ENCODE measurements around the gene EPRS1. TPM values are rescaled to one million over a fixed set of nuclear protein-coding genes. Genes with fewer than 3 reads are reported as not detected.
"Not testable (repeated sequence)": the region's sequence is repeated elsewhere in the genome, so short reads cannot be mapped to it uniquely, and the experiment has no call there.

The EPRS1 gene
- total RNA-seq, 1 experiment from 2014 or later = 123 TPM

DNA sequence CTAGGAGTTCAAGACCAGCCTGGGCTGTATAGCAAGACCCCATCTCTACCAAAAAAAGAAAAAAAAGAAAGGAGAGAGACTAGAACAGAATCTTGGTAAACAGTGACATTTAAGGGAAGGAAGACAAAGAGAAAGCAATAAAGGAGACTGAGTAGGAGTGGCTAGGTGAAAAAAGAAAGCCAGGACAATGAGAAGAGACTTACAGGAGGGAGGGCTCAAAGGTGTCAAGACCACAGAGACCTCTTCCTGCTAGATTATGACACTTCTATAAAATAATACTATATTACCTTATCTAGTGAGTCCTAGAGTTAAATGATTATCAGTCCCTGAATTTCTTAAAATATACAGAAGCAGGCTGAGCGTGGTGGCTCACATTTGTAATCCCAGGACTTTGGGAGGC lies 10.1 kb upstream of the EPRS1 start:
- Histone ChIP-seq H3K27me3 (no peaks in the 10 kb centered on the region), H3K9me3 (replicated peaks) (no peaks in the 10 kb centered on the region), H3K4me1 (no peaks in the 10 kb centered on the region), H3K27ac (no peak overlapping the region), H3K36me3 (peaks cover 22% of the 10 kb centered on the region; the same call in 1 of the 2 replicates), H3K4me3 (no peak overlapping the region)
- no peak for DNase-seq

DNA sequence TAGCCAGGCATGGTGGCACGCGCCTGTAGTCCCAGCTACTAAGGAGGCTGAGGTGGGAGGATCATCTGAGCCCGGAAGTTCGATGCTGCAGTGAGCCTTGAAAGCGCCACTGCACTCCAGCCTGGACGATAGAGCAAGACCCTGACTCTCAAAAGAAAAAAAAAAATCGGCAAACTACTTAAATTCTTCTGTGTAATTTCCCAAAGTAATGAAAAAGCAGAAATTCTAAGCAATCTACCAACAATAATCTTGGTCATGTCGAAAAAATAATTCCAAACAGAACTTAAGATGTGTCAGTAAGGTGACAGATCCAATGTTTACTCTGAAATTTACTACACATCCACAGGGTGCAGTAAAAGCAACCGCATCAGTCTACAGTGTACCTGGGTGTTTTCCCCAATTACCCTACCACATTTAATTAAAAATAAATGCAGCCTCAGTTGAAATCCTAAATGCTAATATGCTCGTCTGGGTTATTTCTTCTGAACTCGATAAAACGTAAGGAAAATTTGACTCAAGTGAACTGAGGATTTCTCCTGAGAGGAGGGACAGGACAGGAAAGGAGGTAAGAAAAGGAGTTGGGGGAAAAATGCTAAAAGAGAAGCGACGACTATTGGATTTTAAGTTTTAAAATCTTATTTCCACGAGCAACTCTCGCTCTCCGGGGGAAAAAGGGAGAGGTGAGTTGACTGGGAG lies 801 bp downstream of the EPRS1 start:
- peak overlapping the region; percentile 19 for H3K27ac ChIP-seq
- no peaks in the 10 kb centered on the region for H3K4me1 ChIP-seq
- H3K27me3 ChIP-seq = no peaks in the 10 kb centered on the region
- DNase-seq = no peak
- H3K4me3 ChIP-seq = peak overlapping the region; percentile 74
- H3K9me3 ChIP-seq (replicated peaks) = no peaks in the 10 kb centered on the region
- H3K36me3 ChIP-seq = no peaks in the 10 kb centered on the region; the same call in 1 of the 2 replicates

DNA sequence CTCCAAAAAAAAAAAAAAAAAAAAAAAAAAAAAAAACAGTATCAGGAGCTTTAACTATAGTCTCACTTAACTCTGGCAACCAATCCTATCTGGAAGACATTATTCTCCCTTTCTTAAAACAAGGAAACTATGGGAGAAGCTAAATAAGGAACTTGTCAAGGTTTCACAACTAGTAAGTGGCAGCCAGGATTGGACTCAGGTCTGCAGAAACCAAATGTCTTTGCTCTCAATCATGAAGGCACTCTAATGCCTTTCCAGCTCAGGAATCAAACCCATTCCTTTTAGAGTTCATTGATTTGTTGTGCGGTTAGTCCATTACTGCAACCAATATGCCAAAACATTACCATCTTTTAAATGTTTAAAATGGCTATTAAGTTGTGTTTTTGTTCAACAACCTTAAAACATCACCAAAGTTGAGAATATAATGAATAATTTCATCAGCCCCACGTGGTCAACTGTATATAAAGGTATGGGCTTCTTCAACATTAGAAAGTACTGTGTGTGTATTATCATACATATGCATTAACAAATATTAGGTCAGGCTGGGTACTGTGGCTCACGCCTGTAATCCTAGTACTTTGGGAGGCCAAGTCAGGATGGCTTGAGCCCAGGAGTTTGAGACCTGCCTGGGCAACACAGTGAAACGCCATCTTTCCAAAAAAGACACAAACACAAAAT lies 1.5 kb downstream of the EPRS1 start:
- DNase-seq = no peak
- peaks cover 6% of the 10 kb centered on the region; the same call in 1 of the 2 replicates for H3K36me3 ChIP-seq
- no peak overlapping the region for H3K4me3 ChIP-seq
- H3K27me3 ChIP-seq = no peaks in the 10 kb centered on the region
- H3K27ac ChIP-seq = no peak overlapping the region
- H3K4me1 ChIP-seq = no peaks in the 10 kb centered on the region
- H3K9me3 ChIP-seq (replicated peaks) = no peaks in the 10 kb centered on the region

DNA sequence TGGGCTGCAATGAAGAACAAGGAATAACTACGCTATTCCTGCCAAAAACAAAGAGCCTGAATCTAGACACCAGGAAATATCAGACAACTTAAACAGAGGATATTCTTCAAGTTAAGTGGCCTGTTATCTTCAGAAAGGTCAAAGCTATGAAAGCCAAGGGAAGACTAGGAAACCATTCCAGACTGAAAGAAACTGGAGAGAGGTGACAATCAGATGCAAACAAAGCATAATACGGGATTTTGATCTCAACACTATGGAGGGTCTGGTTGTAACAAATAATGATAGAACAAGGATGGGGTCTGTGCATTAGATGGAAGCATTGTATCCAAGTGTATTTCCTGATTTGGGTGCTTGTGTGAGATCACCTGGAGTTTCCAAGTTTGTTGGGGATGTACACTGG lies 2.7 kb downstream of the EPRS1 start:
- H3K27ac ChIP-seq = no peak overlapping the region
- H3K4me3 ChIP-seq = no peak overlapping the region
- peaks cover 17% of the 10 kb centered on the region for H3K36me3 ChIP-seq
- H3K4me1 ChIP-seq = no peaks in the 10 kb centered on the region
- no peaks in the 10 kb centered on the region for H3K27me3 ChIP-seq
- no peaks in the 10 kb centered on the region for H3K9me3 ChIP-seq (replicated peaks)
- no peak for DNase-seq

DNA sequence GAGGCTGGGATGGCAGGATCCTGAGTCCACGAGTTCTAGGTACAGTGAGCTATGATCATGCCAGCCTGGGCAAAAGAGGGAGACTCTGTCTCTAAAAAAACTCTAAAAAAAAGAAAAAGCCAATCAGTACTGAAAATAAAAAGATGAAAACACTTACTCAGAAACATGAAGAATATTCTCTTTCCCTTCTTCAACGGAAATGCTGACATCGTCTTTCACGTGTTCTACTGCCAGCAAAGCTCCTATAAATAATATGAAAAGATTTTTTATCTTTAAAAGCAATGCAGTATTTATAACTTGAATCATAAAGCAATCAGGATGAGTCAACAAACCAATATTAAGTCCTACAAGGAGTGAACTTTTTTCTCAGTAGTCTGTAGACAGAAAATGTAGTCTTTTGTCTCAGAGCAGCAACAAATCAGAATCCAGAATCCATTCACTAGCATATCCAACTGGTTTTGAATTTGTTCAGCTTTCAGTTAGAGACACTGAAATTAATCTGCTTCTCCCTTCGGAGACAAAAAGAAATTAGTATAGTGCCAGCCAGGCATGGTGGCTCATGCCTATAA lies 6.2 kb downstream of the EPRS1 start:
- no peaks in the 10 kb centered on the region for H3K9me3 ChIP-seq (replicated peaks)
- peaks cover 26% of the 10 kb centered on the region for H3K36me3 ChIP-seq
- H3K27me3 ChIP-seq = no peaks in the 10 kb centered on the region
- H3K4me1 ChIP-seq = no peaks in the 10 kb centered on the region
- no peak for DNase-seq
- H3K27ac ChIP-seq = no peak overlapping the region
- H3K4me3 ChIP-seq = no peak overlapping the region

DNA sequence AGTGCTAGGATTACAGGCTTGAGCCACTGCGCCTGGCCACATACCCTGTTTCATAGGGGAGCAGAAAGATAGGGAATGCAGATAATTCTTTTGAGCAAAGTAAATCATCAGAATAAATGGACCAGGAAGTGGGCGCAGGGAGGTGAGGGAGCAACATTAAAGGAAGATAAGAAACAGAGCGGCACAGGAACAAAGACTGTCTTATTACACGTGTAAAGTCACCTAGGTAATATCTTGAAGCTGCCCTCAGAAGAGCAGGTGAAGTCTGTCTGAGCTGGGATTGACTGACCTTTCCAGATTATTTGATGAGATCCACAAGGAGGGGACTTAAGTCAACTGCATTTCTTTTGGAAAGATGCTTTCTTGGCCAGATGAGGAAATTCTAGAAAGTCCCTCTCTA lies 7.7 kb downstream of the EPRS1 start:
- Histone ChIP-seq H3K4me3 (no peak overlapping the region), H3K9me3 (replicated peaks) (no peaks in the 10 kb centered on the region), H3K36me3 (peaks cover 32% of the 10 kb centered on the region), H3K27me3 (no peaks in the 10 kb centered on the region), H3K27ac (no peak overlapping the region), H3K4me1 (no peaks in the 10 kb centered on the region)
- no peak for DNase-seq

DNA sequence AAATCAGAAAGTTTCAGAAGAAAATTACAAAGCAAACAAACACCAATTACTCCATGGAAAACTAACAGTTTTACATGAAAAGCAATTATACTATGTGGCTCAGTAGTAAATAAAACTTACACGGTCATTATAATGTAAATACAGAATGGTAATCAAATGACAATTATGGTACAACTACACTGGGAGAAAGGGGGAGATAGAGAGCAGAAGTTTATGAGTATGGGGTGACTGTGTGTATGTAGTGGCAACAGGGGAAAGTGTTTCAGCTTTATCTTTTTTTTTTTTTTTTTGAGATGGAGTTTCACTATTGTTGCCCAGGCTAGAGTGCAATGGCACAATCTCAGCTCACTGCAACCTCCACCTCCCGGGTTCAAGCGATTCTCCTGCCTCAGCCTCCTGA lies 8.5 kb downstream of the EPRS1 start:
- DNase-seq; H3K9me3 ChIP-seq (replicated peaks); H3K4me1 ChIP-seq; H3K27me3 ChIP-seq; H3K4me3 ChIP-seq; H3K27ac ChIP-seq: not testable (repeated sequence)
- peaks cover 38% of the 10 kb centered on the region for H3K36me3 ChIP-seq

DNA sequence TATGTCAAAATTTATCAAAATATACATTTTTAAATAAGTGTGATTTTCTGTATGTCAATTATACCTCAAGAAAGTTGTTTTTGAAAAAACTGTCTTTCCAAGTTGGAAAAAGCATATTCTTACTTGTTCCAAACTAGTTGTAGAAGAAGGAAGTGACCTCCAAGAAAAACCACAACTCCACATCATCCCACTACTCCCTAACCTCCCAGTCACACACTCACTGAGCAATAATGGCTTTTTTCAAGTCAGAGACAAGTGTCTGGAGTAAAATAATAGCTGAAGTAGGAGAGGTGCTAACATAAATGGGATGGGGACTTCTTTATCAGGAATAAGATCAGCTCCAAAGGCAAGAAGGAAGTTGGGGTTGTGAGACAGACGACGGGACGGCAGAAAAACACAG lies 13.4 kb downstream of the EPRS1 start:
- H3K27ac ChIP-seq = no peak overlapping the region

DNA sequence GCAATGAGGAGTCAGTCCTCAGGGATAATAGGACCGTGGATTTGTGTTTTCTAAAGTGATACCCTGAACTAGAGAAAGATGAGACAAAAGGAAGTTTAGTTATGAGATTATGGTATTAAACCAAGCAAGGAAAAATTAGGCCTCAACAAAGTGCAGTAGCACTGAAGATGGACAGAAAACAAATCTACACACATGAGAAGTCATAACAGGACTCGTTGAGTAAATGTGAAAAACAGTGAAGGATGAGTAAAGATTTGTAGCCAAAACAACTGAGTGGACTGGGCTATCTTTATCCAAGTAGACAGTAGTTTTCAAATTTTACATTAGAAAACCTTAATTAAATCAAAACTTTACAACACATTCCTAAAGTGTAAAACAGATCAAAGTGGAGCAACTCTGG lies 15.0 kb downstream of the EPRS1 start:
- H3K4me1 ChIP-seq = no peaks in the 10 kb centered on the region
- DNase-seq = no peak
- H3K27me3 ChIP-seq = no peaks in the 10 kb centered on the region
- no peaks in the 10 kb centered on the region for H3K9me3 ChIP-seq (replicated peaks)
- H3K36me3 ChIP-seq = peaks cover 51% of the 10 kb centered on the region
- H3K27ac ChIP-seq = no peak overlapping the region
- no peak overlapping the region for H3K4me3 ChIP-seq

More for the DNA sequence above, 13.4 kb downstream of the EPRS1 start:
- no peak for DNase-seq
- Histone ChIP-seq H3K36me3 (peaks cover 52% of the 10 kb centered on the region), H3K4me3 (no peak overlapping the region), H3K27me3 (no peaks in the 10 kb centered on the region), H3K9me3 (replicated peaks) (no peaks in the 10 kb centered on the region), H3K4me1 (no peaks in the 10 kb centered on the region)

DNA sequence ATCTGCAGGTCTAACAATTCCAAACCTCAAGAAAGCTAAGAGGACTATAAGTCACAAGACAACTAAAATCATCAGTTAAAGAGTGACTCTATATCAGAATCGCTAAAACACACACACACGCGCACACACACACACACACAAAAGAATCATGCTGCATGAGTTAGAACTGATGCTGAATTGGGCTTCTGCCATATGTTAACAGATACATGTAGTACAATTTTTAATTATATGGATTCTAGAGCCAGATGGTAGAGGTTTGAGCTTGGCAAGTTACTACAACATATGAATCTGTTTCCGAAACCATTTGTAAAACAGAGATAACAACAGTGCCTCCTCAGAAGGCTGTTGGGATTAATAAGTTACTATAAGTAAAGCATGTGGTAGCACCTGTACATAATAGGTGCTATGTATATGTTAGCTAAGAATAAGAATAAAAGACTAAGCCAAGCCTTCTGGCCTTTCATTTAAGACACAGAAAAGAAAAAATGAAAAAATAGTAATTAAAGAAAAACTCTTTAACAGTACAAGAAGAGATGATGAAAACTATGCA lies 17.9 kb downstream of the EPRS1 start:
- Histone ChIP-seq H3K9me3 (replicated peaks) (no peaks in the 10 kb centered on the region), H3K36me3 (peaks cover 53% of the 10 kb centered on the region), H3K4me3 (no peak overlapping the region), H3K27me3 (no peaks in the 10 kb centered on the region), H3K27ac (no peak overlapping the region), H3K4me1 (no peaks in the 10 kb centered on the region)
- no peak for DNase-seq

DNA sequence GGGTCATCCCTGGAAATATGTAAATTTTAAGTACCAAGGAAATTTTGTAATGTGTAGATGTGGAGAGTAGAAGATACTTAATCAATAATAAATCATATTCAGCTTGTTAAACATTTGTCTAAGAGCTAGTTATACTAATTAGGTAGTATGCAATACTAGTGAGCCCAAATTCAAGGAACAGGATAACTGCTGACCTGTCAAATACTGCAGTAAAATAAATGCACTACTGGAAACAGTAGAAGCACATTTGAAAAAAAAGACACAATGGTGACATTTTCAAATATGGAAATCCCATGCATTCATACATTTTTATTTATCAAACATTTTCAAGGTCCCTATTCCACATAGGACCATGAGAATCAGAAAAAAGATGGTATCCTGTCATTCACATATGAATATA lies 27.2 kb downstream of the EPRS1 start:
- DNase-seq = no peak
- Histone ChIP-seq H3K27ac (no peak overlapping the region), H3K36me3 (peaks cover 46% of the 10 kb centered on the region), H3K4me3 (no peak overlapping the region), H3K9me3 (replicated peaks) (no peaks in the 10 kb centered on the region), H3K4me1 (no peaks in the 10 kb centered on the region), H3K27me3 (no peaks in the 10 kb centered on the region)

DNA sequence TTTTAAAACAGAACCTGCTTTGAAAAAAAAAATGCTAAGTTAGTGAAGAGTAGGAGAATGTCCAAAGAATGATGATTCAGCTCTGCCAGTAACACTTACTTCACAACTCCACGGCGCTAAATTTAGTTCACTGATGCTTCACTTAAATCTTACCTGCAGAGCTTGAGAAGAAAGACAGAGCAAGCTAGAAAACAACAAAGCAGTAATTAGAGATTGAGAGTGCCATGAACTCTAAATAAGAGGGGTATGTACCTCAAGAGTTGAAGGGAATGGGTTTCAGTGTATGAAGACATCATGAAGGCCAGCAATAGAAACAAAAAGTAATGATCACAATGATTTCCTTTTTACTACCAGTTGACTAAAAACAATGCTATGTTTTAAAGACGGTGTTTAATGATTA lies 32.8 kb downstream of the EPRS1 start:
- H3K27me3 ChIP-seq = no peaks in the 10 kb centered on the region
- peaks cover 36% of the 10 kb centered on the region for H3K36me3 ChIP-seq
- no peaks in the 10 kb centered on the region for H3K4me1 ChIP-seq
- H3K9me3 ChIP-seq (replicated peaks) = no peaks in the 10 kb centered on the region
- DNase-seq = no peak
- no peak overlapping the region for H3K4me3 ChIP-seq
- no peak overlapping the region for H3K27ac ChIP-seq

DNA sequence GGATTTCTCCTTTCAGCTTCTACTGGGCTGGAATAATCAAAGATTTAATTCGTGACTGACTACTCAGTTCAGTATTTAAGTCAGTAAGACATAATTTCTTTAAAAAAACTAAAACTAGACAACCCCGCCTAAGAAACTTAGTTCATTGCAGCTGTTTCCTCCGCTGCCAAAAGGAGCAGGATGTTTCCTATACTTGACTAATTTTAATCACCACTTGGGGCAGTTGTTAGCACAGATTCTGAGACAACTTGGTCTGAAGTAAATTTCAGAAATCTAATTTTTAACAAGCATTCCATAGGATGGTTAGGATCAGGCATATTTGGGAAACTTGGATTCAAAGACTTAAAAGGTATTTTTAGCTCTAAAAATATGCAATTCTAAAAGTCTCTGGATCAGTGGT lies 34.0 kb downstream of the EPRS1 start:
- H3K27ac ChIP-seq = no peak overlapping the region
- H3K27me3 ChIP-seq = no peaks in the 10 kb centered on the region
- no peaks in the 10 kb centered on the region for H3K4me1 ChIP-seq
- H3K4me3 ChIP-seq = no peak overlapping the region
- DNase-seq = peak in 1 of 2 experiments; percentile 17
- H3K36me3 ChIP-seq = peaks cover 33% of the 10 kb centered on the region
- H3K9me3 ChIP-seq (replicated peaks) = no peaks in the 10 kb centered on the region

DNA sequence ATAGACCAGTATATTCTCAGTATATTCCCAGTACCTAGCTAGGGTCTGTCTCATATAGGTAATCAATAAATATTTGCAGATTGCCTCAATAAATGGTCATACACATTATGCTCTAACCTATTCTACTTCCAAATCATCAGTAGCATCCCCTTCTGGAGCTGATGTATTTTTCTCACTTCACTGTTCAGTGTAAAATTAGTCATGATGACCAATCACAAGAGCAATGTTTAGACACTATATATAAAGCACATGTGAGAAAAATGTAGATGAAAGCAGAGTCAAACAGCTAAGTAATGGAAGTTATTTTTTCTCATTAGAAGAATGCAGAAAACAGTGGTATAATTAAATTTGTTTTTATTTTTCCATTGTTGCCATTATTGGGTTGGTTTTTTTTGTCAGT lies 34.7 kb downstream of the EPRS1 start:
- Histone ChIP-seq H3K27me3 (no peaks in the 10 kb centered on the region), H3K4me1 (no peaks in the 10 kb centered on the region), H3K4me3 (no peak overlapping the region), H3K9me3 (replicated peaks) (no peaks in the 10 kb centered on the region), H3K27ac (no peak overlapping the region), H3K36me3 (peaks cover 34% of the 10 kb centered on the region)
- DNase-seq = no peak

DNA sequence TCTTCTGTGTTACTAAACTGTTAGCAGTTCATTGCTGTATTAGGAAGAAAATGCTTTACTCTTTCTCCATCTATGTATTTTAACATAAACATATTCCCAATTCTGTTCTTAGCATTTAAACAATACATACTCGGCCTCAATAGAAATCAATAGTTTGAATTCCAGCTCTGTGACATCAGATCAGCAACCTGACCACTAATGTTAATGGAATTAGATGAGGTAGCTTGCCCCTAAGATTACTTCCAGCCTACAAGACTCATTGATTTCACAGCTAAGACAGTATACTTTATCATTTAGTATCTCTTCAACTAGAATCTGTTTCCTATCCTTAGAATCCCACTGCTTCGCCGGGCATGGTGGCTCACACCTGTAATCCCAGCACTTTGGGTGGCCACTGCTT lies 38.9 kb downstream of the EPRS1 start:
- peaks cover 48% of the 10 kb centered on the region for H3K36me3 ChIP-seq
- H3K27me3 ChIP-seq = no peaks in the 10 kb centered on the region
- no peak for DNase-seq
- H3K27ac ChIP-seq = no peak overlapping the region
- H3K4me1 ChIP-seq = no peaks in the 10 kb centered on the region
- H3K9me3 ChIP-seq (replicated peaks) = no peaks in the 10 kb centered on the region
- no peak overlapping the region for H3K4me3 ChIP-seq

All from SJCRH30 (cell line).